Stomach (tissue), 9 donors: ENCODE data around the gene FRMD5. TPM values are rescaled to one million over a fixed set of nuclear protein-coding genes. Genes with fewer than 3 reads are reported as not detected.

ENCODE experiments used
- DNase-seq, 2 donors: peaks; one replicate each; pipeline versions ENCODE4 v3.0.0 to v3.0.0-alpha.2; 2013 to 2019
- H3K27ac ChIP-seq, 5 donors: fragments of 200-600 bp in 4 of 5; sonication (generic) in 4 of 5; one replicate each; pipeline ENCODE4 v1.5.1; 2013 to 2019; ENCODE audit warnings: mild to moderate bottlenecking in 1 of 5, moderate library complexity in 1 of 5
- H3K27me3 ChIP-seq, 3 donors: fragments of 200-600 bp; sonication (generic); one replicate each; pipeline ENCODE4 v1.5.1; 2017 to 2019; ENCODE audit warnings: mixed run types in 1 of 3
- H3K36me3 ChIP-seq, 4 donors: fragments of 200-600 bp; sonication (generic); 1 replicate in 3 of 4; 2 replicates in 1 of 4; pipeline ENCODE4 v1.5.1; 2016 to 2019
- H3K4me1 ChIP-seq, 4 donors: fragments of 200-600 bp; sonication (generic); one replicate each; pipeline ENCODE4 v1.5.1; 2016 to 2019
- H3K4me3 ChIP-seq, 4 donors: fragments of 200-600 bp; sonication (generic) in 3 of 4; one replicate each; pipeline ENCODE4 v1.5.1; 2016 to 2019; ENCODE audit warnings: mild to moderate bottlenecking in 1 of 4
- H3K9me3 ChIP-seq, 4 donors: fragments of 200-600 bp; sonication (generic); one replicate each; pipeline ENCODE4 v1.5.1; 2016 to 2019
- CTCF ChIP-seq, 7 experiments: fragments of 450-650 bp in 4 of 7; fragments of 200-600 bp in 3 of 7; sonication (generic) in 3 of 7; IDR thresholded peaks; one replicate each; pipeline ENCODE4 v1.5.1; 2016 to 2019; ENCODE audit warnings: antibody characterized with exemption in 7 of 7, control low read depth in 2 of 7, mild to moderate bottlenecking in 1 of 7
- EP300 ChIP-seq: sonication (generic); formaldehyde crosslinking; IDR thresholded peaks from one replicate; pipeline ENCODE4 v1.6.1; 2017; ENCODE audit warnings: antibody characterized with exemption
- POLR2A ChIP-seq, 4 donors: fragments of 450-650 bp; IDR thresholded peaks; one replicate each; pipeline ENCODE4 v1.6.1; 2016; ENCODE audit warnings: antibody characterized with exemption in 4 of 4, control low read depth in 2 of 4, mild to moderate bottlenecking in 1 of 4, moderate library complexity in 1 of 4
- POLR2AphosphoS5 ChIP-seq, 3 donors: sonication (generic); formaldehyde crosslinking; IDR thresholded peaks; one replicate each; pipeline ENCODE4 v1.6.1; 2016; ENCODE audit warnings: antibody characterized with exemption in 3 of 3
- WGBS, 5 donors: extraction: QIAGEN DNeasy Blood & Tissue Kit in 3 of 5; methylation state at CpG; one replicate each; pipeline versions ENCODE4 v1.1.5 to v1.1.7; 2013 to 2018; 5-methylcytosine and 5-hydroxymethylcytosine counted together
- intact Hi-C: fragments of 100-400 bp; cut with DNase I; formaldehyde crosslinking; loops from one replicate; pipeline ENCODE4 v1.15.1; 2023; ENCODE audit warnings: low total_unique reads
- polyA plus RNA-seq, 3 donors: library from polyadenylated mRNA; stranded (reverse); fragments of 200-250 nt; gene quantifications; one replicate each; pipeline ENCODE4 v1.2.3, GENCODE V29; 2013
- total RNA-seq, 5 donors: library from RNA; depleted of rRNA; stranded (reverse); fragments of >200 nt; gene quantifications; one replicate each; pipeline versions ENCODE4 v1.1.0 to v1.2.3, GENCODE V29; 2014 to 2016
- donor health status: healthy with polysubstance abuse.
- donor health status: Bipolar disorder and iron deficiency.
- donor health status: healthy.

FRMD5 gene
- total and polyA plus RNA-seq, 8 donors = 0.40 to 13.0 (median 2.5) TPM

GRCh38 chr15:43950531-43950930 is 244.5 kb downstream of the FRMD5 start:
- H3K4me1 ChIP-seq = no peaks in the 10 kb centered on the region
- DNase-seq = no peak
- no peak for TF ChIP-seq POLR2A (IDR thresholded peaks at IDR 0.05)
- TF ChIP-seq POLR2AphosphoS5 (IDR thresholded peaks at IDR 0.05) = no peak
- TF ChIP-seq CTCF (IDR thresholded peaks at IDR 0.05) = no peak
- no peak for TF ChIP-seq EP300
- H3K27me3 ChIP-seq = peaks cover 0 to 2% (median 0%) of the 10 kb centered on the region in 3 donors
- H3K36me3 ChIP-seq = no peaks in the 10 kb centered on the region
- no peaks in the 10 kb centered on the region for H3K9me3 ChIP-seq
- H3K27ac ChIP-seq = no peak overlapping the region
- no peak overlapping the region for H3K4me3 ChIP-seq
- intact Hi-C loops = no loop called here
- WGBS, 5 donors = 81 to 90% (median 88%) methylated on average over 4 of the region's 4 CpGs

GRCh38 chr15:43948691-43949325 is 246.3 kb downstream of the FRMD5 start:
- no peak for TF ChIP-seq POLR2AphosphoS5 (IDR thresholded peaks at IDR 0.05)
- TF ChIP-seq POLR2A (IDR thresholded peaks at IDR 0.05) = no peak
- no peak for TF ChIP-seq CTCF (IDR thresholded peaks at IDR 0.05)
- TF ChIP-seq EP300 = no peak
- Histone ChIP-seq H3K9me3 (no peaks in the 10 kb centered on the region), H3K36me3 (no peaks in the 10 kb centered on the region), H3K27me3 (peaks cover 0 to 3% (median 0%) of the 10 kb centered on the region in 3 donors), H3K4me3 (no peak overlapping the region), H3K27ac (no peak overlapping the region), H3K4me1 (no peaks in the 10 kb centered on the region)
- intact Hi-C loops = no loop called here
- 85 to 100% (median 94%) methylated on average over 1 of the region's 1 CpG for WGBS, 5 donors
- no peak for DNase-seq

GRCh38 chr15:43943511-43943910 is 251.6 kb downstream of the FRMD5 start:
- Histone ChIP-seq H3K4me1 (no peaks in the 10 kb centered on the region), H3K4me3 (no peak overlapping the region), H3K9me3 (no peaks in the 10 kb centered on the region), H3K36me3 (no peaks in the 10 kb centered on the region), H3K27ac (no peak overlapping the region), H3K27me3 (peaks cover 0 to 3% (median 0%) of the 10 kb centered on the region in 3 donors)
- intact Hi-C loops = no loop called here
- TF ChIP-seq EP300 (no peak), CTCF (IDR thresholded peaks at IDR 0.05) (no peak), POLR2A (IDR thresholded peaks at IDR 0.05) (no peak), POLR2AphosphoS5 (IDR thresholded peaks at IDR 0.05) (no peak)
- DNase-seq = no peak

GRCh38 chr15:43942194-43942593 is 252.9 kb downstream of the FRMD5 start:
- intact Hi-C loops = no loop called here
- Histone ChIP-seq H3K27me3 (peaks cover 0 to 10% (median 0%) of the 10 kb centered on the region in 3 donors), H3K9me3 (no peaks in the 10 kb centered on the region), H3K4me3 (no peak overlapping the region), H3K36me3 (no peaks in the 10 kb centered on the region), H3K27ac (no peak overlapping the region), H3K4me1 (no peaks in the 10 kb centered on the region)
- DNase-seq = no peak
- WGBS, 5 donors = 88 to 94% (median 89%) methylated on average over 1 of the region's 1 CpG
- TF ChIP-seq POLR2AphosphoS5 (IDR thresholded peaks at IDR 0.05) = no peak
- TF ChIP-seq EP300 = no peak
- TF ChIP-seq POLR2A (IDR thresholded peaks at IDR 0.05) = no peak
- no peak for TF ChIP-seq CTCF (IDR thresholded peaks at IDR 0.05)
